CD4-positive, alpha-beta T cell (primary cell): ENCODE results near the gene ITPRIPL1. TPM values are rescaled to one million over a fixed set of nuclear protein-coding genes. Genes with fewer than 3 reads are reported as not detected.
A peak's percentile ranks its signal among the peaks of the same experiment; 100 is the strongest.

ENCODE experiments used
- ATAC-seq: fragments of 200-7000 bp; cut with Tn5 transposase; one replicate; pipeline ENCODE4 v1.10.0; 2022; ENCODE audit warnings: mild to moderate bottlenecking; ENCODE audit not compliant: poor library complexity
- CTCF ChIA-PET: fragments of 350-600 bp; sonication (Branson Sonifier 250); formaldehyde crosslinking; loops from one replicate; lab custom pipeline; 2021; ENCODE audit warnings: antibody characterized with exemption, inconsistent platforms; lab: Charles Lee
- POLR2A ChIA-PET: fragments of 350-600 bp; sonication (Branson Sonifier 250); formaldehyde crosslinking; loops from one replicate; lab custom pipeline; 2021; ENCODE audit warnings: antibody characterized with exemption, inconsistent platforms; lab: Charles Lee
- DNase-seq, 14 experiments: peaks; one replicate each; pipeline ENCODE4 v3.0.0-alpha.2; 2013 to 2020; ENCODE audit warnings: mixed read lengths in 2 of 14
- H3K27ac ChIP-seq, 2 donors: one replicate each; pipeline versions ENCODE4 v1.5.1 to v1.7.0; 2013; ENCODE audit warnings: low read length in 2 of 2, low read depth in 1 of 2, mild to moderate bottlenecking in 1 of 2
- H3K27me3 ChIP-seq, 2 experiments: 1 replicate in 1 of 2; 2 replicates in 1 of 2; pipeline versions ENCODE4 v1.6.1 to v1.7.0; 2013; ENCODE audit warnings: low read length in 2 of 2, control low read depth in 1 of 2, mild to moderate bottlenecking in 1 of 2, moderate library complexity in 1 of 2; ENCODE audit not compliant: insufficient read depth in 2 of 2, control insufficient read depth in 1 of 2
- H3K36me3 ChIP-seq: one replicate; pipeline ENCODE4 v1.6.1; 2013; ENCODE audit warnings: low read length, control low read depth; ENCODE audit not compliant: insufficient read depth
- H3K4me1 ChIP-seq: one replicate; pipeline ENCODE4 v1.6.1; 2013; ENCODE audit warnings: low read length, control low read depth; ENCODE audit not compliant: insufficient read depth
- H3K4me3 ChIP-seq: one replicate; pipeline ENCODE4 v1.5.1; 2013; ENCODE audit warnings: mild to moderate bottlenecking, low read length, moderate library complexity
- H3K9me3 ChIP-seq, 2 experiments: 1 replicate in 1 of 2; 2 replicates in 1 of 2; pipeline versions ENCODE4 v1.6.1 to v1.7.0; 2013; ENCODE audit warnings: low read length in 2 of 2, mild to moderate bottlenecking in 2 of 2, control low read depth in 1 of 2, moderate library complexity in 1 of 2; ENCODE audit not compliant: control insufficient read depth in 1 of 2, insufficient read depth in 1 of 2
- H3K27ac Mint-ChIP-seq: one replicate; pipeline ENCODE4 v1.8.0; 2020; ENCODE audit warnings: mixed read lengths
- H3K27me3 Mint-ChIP-seq: one replicate; pipeline ENCODE4 v1.8.0; 2021; ENCODE audit warnings: mixed read lengths
- H3K36me3 Mint-ChIP-seq: one replicate; pipeline ENCODE4 v1.8.0; 2021; ENCODE audit warnings: low read depth, mixed read lengths
- H3K4me1 Mint-ChIP-seq: one replicate; pipeline ENCODE4 v1.8.0; 2021; ENCODE audit warnings: low read depth, mixed read lengths
- H3K4me3 Mint-ChIP-seq: one replicate; pipeline ENCODE4 v1.8.0; 2020; ENCODE audit warnings: mild to moderate bottlenecking, mixed read lengths
- H3K9me3 Mint-ChIP-seq: one replicate; pipeline ENCODE4 v1.8.0; 2020; ENCODE audit warnings: mixed read lengths
- intact Hi-C, 2 experiments: fragments of 100-400 bp; cut with DNase I in 1 of 2; cut with micrococcal nuclease in 1 of 2; formaldehyde crosslinking; loops; one replicate each; pipeline versions ENCODE4 v1.15.1 to v1.9.0; 2023 to 2025; cut with DNase I, micrococcal nuclease
- total RNA-seq, 174 experiments: library from RNA in 2 of 174; stranded (reverse) in 2 of 174; gene quantifications; one replicate each; pipeline ENCODE4 v1.2.3 and lab custom pipeline; 2021 to 2026
- TF ChIP-seq, protein P1 (sequence below): fragments of 200-600 bp; IDR thresholded peaks from one replicate; pipeline ENCODE4 v1.8.0; 2022; ENCODE audit warnings: antibody characterized with exemption, mild to moderate bottlenecking

ITPRIPL1 gene
- total RNA-seq, 2 experiments from 2014 or later = 5.1 to 5.7 TPM

DNA sequence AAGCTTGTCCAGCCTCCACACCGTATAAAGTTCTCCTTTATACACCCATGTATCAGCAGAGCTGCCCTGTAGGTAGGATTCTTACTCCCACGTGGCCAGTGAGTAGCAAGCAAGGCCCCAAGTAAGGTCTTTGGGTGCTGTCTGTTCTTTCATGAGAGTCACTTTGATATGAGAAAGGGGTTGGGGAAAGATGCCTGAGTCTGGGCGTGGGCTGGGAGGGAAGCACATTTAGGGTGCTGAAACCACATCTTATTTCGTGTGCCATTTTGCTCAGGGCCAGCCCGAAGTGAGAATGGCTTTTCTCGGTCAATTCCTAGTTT is 436 bp upstream of the ITPRIPL1 start:
- peak in 2 of 14 experiments; percentile 15 to 41 for DNase-seq
- TF ChIP-seq, protein P1, sequence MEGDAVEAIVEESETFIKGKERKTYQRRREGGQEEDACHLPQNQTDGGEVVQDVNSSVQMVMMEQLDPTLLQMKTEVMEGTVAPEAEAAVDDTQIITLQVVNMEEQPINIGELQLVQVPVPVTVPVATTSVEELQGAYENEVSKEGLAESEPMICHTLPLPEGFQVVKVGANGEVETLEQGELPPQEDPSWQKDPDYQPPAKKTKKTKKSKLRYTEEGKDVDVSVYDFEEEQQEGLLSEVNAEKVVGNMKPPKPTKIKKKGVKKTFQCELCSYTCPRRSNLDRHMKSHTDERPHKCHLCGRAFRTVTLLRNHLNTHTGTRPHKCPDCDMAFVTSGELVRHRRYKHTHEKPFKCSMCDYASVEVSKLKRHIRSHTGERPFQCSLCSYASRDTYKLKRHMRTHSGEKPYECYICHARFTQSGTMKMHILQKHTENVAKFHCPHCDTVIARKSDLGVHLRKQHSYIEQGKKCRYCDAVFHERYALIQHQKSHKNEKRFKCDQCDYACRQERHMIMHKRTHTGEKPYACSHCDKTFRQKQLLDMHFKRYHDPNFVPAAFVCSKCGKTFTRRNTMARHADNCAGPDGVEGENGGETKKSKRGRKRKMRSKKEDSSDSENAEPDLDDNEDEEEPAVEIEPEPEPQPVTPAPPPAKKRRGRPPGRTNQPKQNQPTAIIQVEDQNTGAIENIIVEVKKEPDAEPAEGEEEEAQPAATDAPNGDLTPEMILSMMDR = no peak
- Mint-ChIP-seq H3K27me3 (peaks cover 3% of the 10 kb centered on the region), H3K36me3 (peaks cover 8% of the 10 kb centered on the region), H3K9me3 (no peaks in the 10 kb centered on the region), H3K4me3 (peak overlapping the region; percentile 88), H3K4me1 (peaks cover 39% of the 10 kb centered on the region), H3K27ac (peak overlapping the region; percentile 83)
- intact Hi-C loops = loop anchor here in 1 of 2 experiments (10.0 kb wide), 1 partner anchor 120 kb away; the partner anchor contains the start of gene STARD7
- ATAC-seq = no peak
- peak overlapping the region; percentile 29 to 47 for H3K27ac ChIP-seq
- CTCF ChIA-PET = interaction anchor here (1.0 kb wide), 1 partner anchor 157 kb away, joined by 3 read pairs; no protein-coding TSS in a partner anchor
- H3K36me3 ChIP-seq = peaks cover 13% of the 10 kb centered on the region
- H3K4me1 ChIP-seq = peaks cover 52% of the 10 kb centered on the region
- no peaks in the 10 kb centered on the region for H3K27me3 ChIP-seq
- H3K9me3 ChIP-seq = no peaks in the 10 kb centered on the region
- POLR2A ChIA-PET = interaction anchor here (0.9 to 7.1 kb wide), 6 partner anchors 10 to 213 kb away, joined by 4 to 59 read pairs (median 9); partner anchors contain the start of genes ARID5A, NCAPH and SNRNP200
- H3K4me3 ChIP-seq = peak overlapping the region; percentile 77

DNA sequence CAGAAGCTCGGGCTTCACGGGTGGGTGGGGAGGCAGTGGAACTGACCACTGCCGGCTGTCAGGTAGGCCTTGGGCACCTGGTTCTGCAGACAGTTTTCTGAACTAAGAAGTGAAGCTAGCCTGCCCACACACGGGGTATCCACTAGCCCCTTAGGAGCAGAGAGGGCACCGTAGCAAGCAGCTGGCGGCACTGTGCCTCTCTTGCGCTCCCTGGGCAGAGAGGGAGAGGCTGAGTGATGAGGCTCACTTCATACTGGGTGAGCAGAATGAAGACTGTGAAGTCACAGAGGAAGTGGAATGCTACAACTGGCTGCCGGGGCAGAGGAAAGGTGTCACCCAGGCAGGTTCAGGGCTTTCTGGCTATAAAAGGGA is 753 bp downstream of the ITPRIPL1 start:
- TF ChIP-seq, protein P1 = no peak
- H3K27ac ChIP-seq = peak overlapping the region in 1 of 2 donors; percentile 37
- peak overlapping the region; percentile 77 for H3K4me3 ChIP-seq
- POLR2A ChIA-PET = interaction anchor here (1.1 to 7.1 kb wide), 6 partner anchors 9 to 212 kb away, joined by 3 to 59 read pairs (median 8); partner anchors contain the start of genes ARID5A, NCAPH and SNRNP200
- peaks cover 47% of the 10 kb centered on the region for H3K4me1 ChIP-seq
- Mint-ChIP-seq H3K9me3 (no peaks in the 10 kb centered on the region), H3K27me3 (peaks cover 3% of the 10 kb centered on the region), H3K4me1 (peaks cover 30% of the 10 kb centered on the region), H3K36me3 (peaks cover 8% of the 10 kb centered on the region), H3K4me3 (peak overlapping the region; percentile 88), H3K27ac (peak overlapping the region; percentile 83)
- peak in 12 of 14 experiments; percentile 35 to 86 (median 48) for DNase-seq
- no peaks in the 10 kb centered on the region for H3K9me3 ChIP-seq
- H3K36me3 ChIP-seq = peaks cover 13% of the 10 kb centered on the region
- CTCF ChIA-PET = interaction anchor here (0.9 to 1.3 kb wide), 2 partner anchors 11 to 19 kb away, joined by 3 to 5 read pairs; no protein-coding TSS in a partner anchor
- intact Hi-C loops = loop anchor here in 1 of 2 experiments (10.0 kb wide), 1 partner anchor 121 kb away; the partner anchor contains the start of gene STARD7
- ATAC-seq = peak; percentile 71
- H3K27me3 ChIP-seq = no peaks in the 10 kb centered on the region

DNA sequence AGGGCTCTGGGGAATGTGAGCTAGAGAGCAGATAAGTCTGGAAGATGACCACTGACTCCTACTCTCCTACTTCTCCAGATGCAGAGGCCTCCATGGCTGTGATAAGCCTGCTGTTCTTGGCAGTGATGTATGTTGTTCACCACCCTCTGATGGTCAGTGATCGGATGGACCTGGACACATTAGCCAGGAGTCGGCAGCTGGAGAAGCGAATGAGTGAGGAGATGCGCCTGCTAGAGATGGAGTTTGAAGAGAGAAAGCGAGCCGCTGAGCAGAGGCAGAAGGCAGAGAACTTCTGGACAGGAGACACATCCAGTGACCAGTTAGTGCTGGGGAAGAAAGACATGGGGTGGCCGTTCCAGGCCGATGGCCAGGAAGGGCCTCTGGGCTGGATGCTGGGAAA is 1.4 kb downstream of the ITPRIPL1 start:
- H3K36me3 ChIP-seq = peaks cover 13% of the 10 kb centered on the region
- ATAC-seq (no peak), DNase-seq (no peak)
- H3K4me3 Mint-ChIP-seq = peak overlapping the region; percentile 38
- ChIA-PET POLR2A (interaction anchor here (1.6 to 7.1 kb wide), 4 partner anchors 8 to 211 kb away, joined by 5 to 59 read pairs (median 22); partner anchors contain the start of genes ARID5A, NCAPH and SNRNP200), CTCF (interaction anchor here (1.3 kb wide), 1 partner anchor 18 kb away, joined by 5 read pairs; no protein-coding TSS in a partner anchor)
- peaks cover 8% of the 10 kb centered on the region for H3K36me3 Mint-ChIP-seq
- peak overlapping the region; percentile 83 for H3K27ac Mint-ChIP-seq
- no peak overlapping the region for H3K4me3 ChIP-seq
- H3K4me1 Mint-ChIP-seq = peaks cover 28% of the 10 kb centered on the region
- H3K9me3 ChIP-seq = no peaks in the 10 kb centered on the region
- H3K27ac ChIP-seq = peak overlapping the region in 1 of 2 donors; percentile 37
- H3K9me3 Mint-ChIP-seq = no peaks in the 10 kb centered on the region
- TF ChIP-seq, protein P1 = no peak
- intact Hi-C loops = loop anchor here in 1 of 2 experiments (10.0 kb wide), 1 partner anchor 122 kb away; the partner anchor contains the start of gene STARD7
- H3K27me3 ChIP-seq = no peaks in the 10 kb centered on the region
- H3K4me1 ChIP-seq = peaks cover 41% of the 10 kb centered on the region
- H3K27me3 Mint-ChIP-seq = peaks cover 3% of the 10 kb centered on the region
